HCT116 (cell line): ENCODE results near the gene VPS37B. TPM values are rescaled to one million over a fixed set of nuclear protein-coding genes. Genes with fewer than 3 reads are reported as not detected.

Experiments used
- ATAC-seq: fragments of 200-7000 bp; cut with Tn5 transposase; 2 replicates; pipeline ENCODE4 v1.9.1; 2020; ENCODE audit warnings: mild to moderate bottlenecking, moderate library complexity
- BruUV-seq: library from RNA; stranded (reverse); fragments of 400-500 nt; replicated peaks from 2 replicates; lab custom pipeline; 2021; lab: Mats Ljungman, UMichigan
- CTCF ChIA-PET: fragments of 300-600 bp; sonication (Branson Sonifier 250); formaldehyde crosslinking; loops from one replicate; lab custom pipeline; 2021; ENCODE audit warnings: antibody characterized with exemption; lab: Charles Lee
- POLR2A ChIA-PET: fragments of 300-600, 350-600 bp; sonication (Branson Sonifier 250); formaldehyde crosslinking; loops from one replicate; lab custom pipeline; 2021; ENCODE audit warnings: antibody characterized with exemption; lab: Charles Lee
- RAD21 ChIA-PET, 2 experiments: fragments of 300-600 bp; sonication (Branson Sonifier 250); formaldehyde crosslinking; loops; one replicate each; lab custom pipeline; 2023; ENCODE audit warnings: low total read pairs in 2 of 2; ENCODE audit not compliant: uncharacterized antibody in 2 of 2, unreplicated experiment in 2 of 2, low non-redundant PET in 1 of 2; lab: Charles Lee
- DNase-seq: peaks from one replicate; pipeline ENCODE4 v3.0.0-alpha.2; 2010; ENCODE audit warnings: low read depth, low spot score
- H2AFZ ChIP-seq: fragments of 200-600 bp; shearing (Covaris generic), sonication (generic); 2 replicates; pipeline ENCODE4 v1.6.1; 2017; ENCODE audit warnings: low read depth, mixed run types, mixed read lengths, antibody characterized with exemption, low read length; ENCODE audit not compliant: poor library complexity, severe bottlenecking
- H3K27ac ChIP-seq: 2 replicates; pipeline ENCODE4 v1.5.1; 2012; ENCODE audit warnings: low read depth, low read length
- H3K27me3 ChIP-seq: fragments of 200-600 bp; sonication (generic); 2 replicates; pipeline ENCODE4 v1.6.1; 2016; ENCODE audit warnings: mixed run types, low read length, mixed read lengths; ENCODE audit not compliant: insufficient read depth
- H3K36me3 ChIP-seq, 2 experiments: fragments of 200-500 bp in 1 of 2; fragments of 200-600 bp in 1 of 2; sonication (Bioruptor generic) in 1 of 2; sonication (generic) in 1 of 2; 2 replicates each; pipeline versions ENCODE4 v1.5.1 to v1.6.1; 2014 to 2016; ENCODE audit warnings: low read length in 2 of 2, inconsistent platforms in 1 of 2, mixed read lengths in 1 of 2, mixed run types in 1 of 2; ENCODE audit not compliant: insufficient read depth in 2 of 2, control insufficient read depth in 1 of 2
- H3K4me1 ChIP-seq, 2 experiments: fragments of 200-600 bp in 1 of 2; sonication (generic) in 1 of 2; 2 replicates each; pipeline versions ENCODE4 v1.5.1 to v1.6.1; 2012 to 2017; ENCODE audit warnings: low read length in 2 of 2, inconsistent platforms in 1 of 2, mild to moderate bottlenecking in 1 of 2, mixed read lengths in 1 of 2, mixed run types in 1 of 2, moderate library complexity in 1 of 2; ENCODE audit not compliant: insufficient read depth in 2 of 2, control insufficient read depth in 1 of 2
- H3K4me2 ChIP-seq: fragments of 200-600 bp; sonication (generic); 2 replicates; pipeline ENCODE4 v1.6.1; 2017; ENCODE audit warnings: mixed run types, low read length, mixed read lengths
- H3K4me3 ChIP-seq, 2 experiments: fragments of 200-600 bp in 1 of 2; sonication (generic) in 1 of 2; replicated peaks in 1 of 2; 2 replicates each; pipeline ENCODE4 v1.5.1; 2011 to 2016; ENCODE audit warnings: low read length in 2 of 2, control low read depth in 1 of 2, low read depth in 1 of 2, mild to moderate bottlenecking in 1 of 2, mixed read lengths in 1 of 2, mixed run types in 1 of 2
- H3K79me2 ChIP-seq: fragments of 200-600 bp; sonication (generic); 2 replicates; pipeline ENCODE4 v1.6.1; 2017; ENCODE audit warnings: mild to moderate bottlenecking, mixed run types, low read length, moderate library complexity, mixed read lengths; ENCODE audit not compliant: insufficient read depth
- H3K9ac ChIP-seq: fragments of 200-600 bp; sonication (generic); 2 replicates; pipeline ENCODE4 v1.6.1; 2016; ENCODE audit warnings: low read length, mixed read lengths
- H3K9me2 ChIP-seq: fragments of 200-600 bp; sonication (generic), shearing (Covaris generic); 2 replicates; pipeline ENCODE4 v1.6.1; 2017; ENCODE audit warnings: mixed run types, mild to moderate bottlenecking, moderate library complexity; ENCODE audit not compliant: insufficient read depth
- H3K9me3 ChIP-seq, 2 experiments: fragments of 200-500 bp in 1 of 2; fragments of 200-600 bp in 1 of 2; sonication (Bioruptor generic) in 1 of 2; sonication (generic) in 1 of 2; 2 replicates each; pipeline ENCODE4 v1.6.1; 2014 to 2017; ENCODE audit warnings: low read length in 2 of 2, mixed read lengths in 2 of 2, inconsistent platforms in 1 of 2, low read depth in 1 of 2, mild to moderate bottlenecking in 1 of 2, mixed run types in 1 of 2, moderate library complexity in 1 of 2; ENCODE audit not compliant: control insufficient read depth in 1 of 2, insufficient read depth in 1 of 2
- H4K20me1 ChIP-seq: fragments of 200-600 bp; sonication (generic), shearing (Covaris generic); 2 replicates; pipeline ENCODE4 v1.6.1; 2017; ENCODE audit warnings: mixed run types, mild to moderate bottlenecking, moderate library complexity; ENCODE audit not compliant: insufficient read depth
- CEBPB ChIP-seq: IDR thresholded peaks from 2 replicates; pipeline ENCODE4 v1.6.1; 2012; ENCODE audit warnings: low read depth
- ELF1 ChIP-seq: IDR thresholded peaks from 2 replicates; pipeline ENCODE4 v1.6.1; 2012; ENCODE audit warnings: low read depth, borderline replicate concordance
- EZH2phosphoT487 ChIP-seq: fragments of 200-600 bp; IDR thresholded peaks from 2 replicates; pipeline ENCODE4 v1.6.1; 2018; ENCODE audit warnings: antibody characterized with exemption, borderline replicate concordance
- JUND ChIP-seq: IDR thresholded peaks from 2 replicates; pipeline ENCODE4 v1.6.1; 2012
- POLR2AphosphoS5 ChIP-seq: IDR thresholded peaks from 2 replicates; pipeline ENCODE4 v1.6.1; 2011; ENCODE audit warnings: mild to moderate bottlenecking, low read depth, low read length, moderate library complexity
- REST ChIP-seq: IDR thresholded peaks from 2 replicates; pipeline ENCODE4 v1.6.1; 2012; ENCODE audit warnings: low read depth
- SIN3A ChIP-seq: IDR thresholded peaks from 2 replicates; pipeline ENCODE4 v1.6.1; 2012; ENCODE audit warnings: low read depth
- SRF ChIP-seq: IDR thresholded peaks from 2 replicates; pipeline ENCODE4 v1.6.1; 2012; ENCODE audit warnings: low read depth
- YY1 ChIP-seq: IDR thresholded peaks from 2 replicates; pipeline ENCODE4 v1.6.1; 2011; ENCODE audit warnings: low read length, low read depth, moderate library complexity, mild to moderate bottlenecking; ENCODE audit not compliant: insufficient replicate concordance; ENCODE audit errors: extremely low read depth
- ZNF274 ChIP-seq: fragments of 200-500 bp; sonication (Bioruptor generic); IDR thresholded peaks from 2 replicates; pipeline ENCODE4 v1.6.1; 2014; ENCODE audit warnings: mild to moderate bottlenecking, low read depth, low read length, inconsistent platforms
- intact Hi-C: fragments of 100-400 bp; cut with micrococcal nuclease; formaldehyde crosslinking; loops from 2 replicates; pipeline ENCODE4 v1.10.0; 2022
- total RNA-seq: library from RNA; stranded (reverse); gene quantifications from one replicate; pipeline ENCODE4 v1.2.1, GENCODE V29; 2021; ENCODE audit not compliant: unreplicated experiment
- TF ChIP-seq, protein P1 (sequence below), 3 experiments: fragments of 200-600 bp in 1 of 3; sonication (generic) in 1 of 3; IDR thresholded peaks in 2 of 3; conservative IDR thresholded peaks in 1 of 3; 2 replicates each; pipeline ENCODE4 v1.5.1; 2012 to 2017; ENCODE audit warnings: low read depth in 2 of 3, low read length in 2 of 3, antibody characterized with exemption in 1 of 3, borderline replicate concordance in 1 of 3, control low read depth in 1 of 3, mild to moderate bottlenecking in 1 of 3, mixed read lengths in 1 of 3, mixed run types in 1 of 3, moderate library complexity in 1 of 3; ENCODE audit not compliant: insufficient read depth in 1 of 3

The VPS37B gene
- total RNA-seq, 1 experiment from 2014 or later, result 55.0 TPM

- Histone ChIP-seq H3K27ac (no peak overlapping the region), H3K4me2 (no peak overlapping the region), H3K9ac (no peak overlapping the region), H3K9me2 (no peaks in the 10 kb centered on the region), H2AFZ (no peak overlapping the region), H4K20me1 (peaks cover 6% of the 10 kb centered on the region; the same call in 1 of the 2 replicates), H3K9me3 (no peaks in the 10 kb centered on the region), H3K36me3 (peaks cover 13 to 23% of the 10 kb centered on the region in 2 experiments; a peak in 3 of 4 replicates), H3K27me3 (no peaks in the 10 kb centered on the region)
- RAD21 ChIA-PET, result no interaction called here
- no TSS peak for BruUV-seq
- DNase-seq, result no peak
- no peak for ATAC-seq
- TF ChIP-seq ZNF274, result no peak
- no peak for TF ChIP-seq YY1
- no peak for TF ChIP-seq ELF1
- TF ChIP-seq EZH2phosphoT487, result no peak
- TF ChIP-seq SRF, result no peak
- TF ChIP-seq, all 23 proteins: peak for 0
- intact Hi-C loops, result no loop called here
- Histone ChIP-seq H3K4me3 (no peak overlapping the region), H3K79me2 (peaks cover 79% of the 10 kb centered on the region), H3K4me1 (peaks cover 2 to 16% of the 10 kb centered on the region in 2 experiments; a peak in 3 of 4 replicates)
- POLR2A ChIA-PET, result no interaction called here
- CTCF ChIA-PET, result interaction anchor here (1.7 kb wide), 1 partner anchor 80 kb away, joined by 4 read pairs; no protein-coding TSS in a partner anchor
Observed at GRCh38 chr12:122871851-122872780, 23.8 kb downstream of the VPS37B start.

GRCh38 chr12:122870867-122871664, 24.9 kb downstream of the VPS37B start:
- BruUV-seq, result no TSS peak
- DNase-seq (no peak), ATAC-seq (no peak)
- POLR2A ChIA-PET, result no interaction called here
- no peaks in the 10 kb centered on the region for H3K9me3 ChIP-seq
- H3K9ac ChIP-seq, result no peak overlapping the region
- H3K4me3 ChIP-seq, result no peak overlapping the region
- H3K4me2 ChIP-seq, result no peak overlapping the region
- intact Hi-C loops, result no loop called here
- H3K27me3 ChIP-seq, result no peaks in the 10 kb centered on the region
- CTCF ChIA-PET, result interaction anchor here (1.0 to 1.7 kb wide), 2 partner anchors 9 to 81 kb away, joined by 3 to 4 read pairs; no protein-coding TSS in a partner anchor
- no peaks in the 10 kb centered on the region for H3K9me2 ChIP-seq
- H3K79me2 ChIP-seq, result peaks cover 69% of the 10 kb centered on the region
- H3K4me1 ChIP-seq, result peaks cover 2 to 9% of the 10 kb centered on the region in 2 experiments; a peak in 3 of 4 replicates
- peaks cover 13 to 30% of the 10 kb centered on the region in 2 experiments; a peak in 3 of 4 replicates for H3K36me3 ChIP-seq
- RAD21 ChIA-PET, result no interaction called here
- H4K20me1 ChIP-seq, result no peaks in the 10 kb centered on the region; the same call in 1 of the 2 replicates
- no peak overlapping the region for H2AFZ ChIP-seq
- H3K27ac ChIP-seq, result no peak overlapping the region
- TF ChIP-seq CEBPB (no peak), EZH2phosphoT487 (no peak), REST (no peak), SIN3A (no peak), JUND (no peak), POLR2AphosphoS5 (no peak)
- TF ChIP-seq, protein P1, sequence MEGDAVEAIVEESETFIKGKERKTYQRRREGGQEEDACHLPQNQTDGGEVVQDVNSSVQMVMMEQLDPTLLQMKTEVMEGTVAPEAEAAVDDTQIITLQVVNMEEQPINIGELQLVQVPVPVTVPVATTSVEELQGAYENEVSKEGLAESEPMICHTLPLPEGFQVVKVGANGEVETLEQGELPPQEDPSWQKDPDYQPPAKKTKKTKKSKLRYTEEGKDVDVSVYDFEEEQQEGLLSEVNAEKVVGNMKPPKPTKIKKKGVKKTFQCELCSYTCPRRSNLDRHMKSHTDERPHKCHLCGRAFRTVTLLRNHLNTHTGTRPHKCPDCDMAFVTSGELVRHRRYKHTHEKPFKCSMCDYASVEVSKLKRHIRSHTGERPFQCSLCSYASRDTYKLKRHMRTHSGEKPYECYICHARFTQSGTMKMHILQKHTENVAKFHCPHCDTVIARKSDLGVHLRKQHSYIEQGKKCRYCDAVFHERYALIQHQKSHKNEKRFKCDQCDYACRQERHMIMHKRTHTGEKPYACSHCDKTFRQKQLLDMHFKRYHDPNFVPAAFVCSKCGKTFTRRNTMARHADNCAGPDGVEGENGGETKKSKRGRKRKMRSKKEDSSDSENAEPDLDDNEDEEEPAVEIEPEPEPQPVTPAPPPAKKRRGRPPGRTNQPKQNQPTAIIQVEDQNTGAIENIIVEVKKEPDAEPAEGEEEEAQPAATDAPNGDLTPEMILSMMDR (IDR thresholded peaks at IDR 0.05 in 2 of 3, conservative IDR thresholded peaks at IDR 0.05 in 1 of 3; ENCODE audit: borderline replicate concordance in 1 of 3, insufficient read depth in 1 of 3, low read depth in 2 of 3, low read length in 2 of 3), result no peak
